T-helper 2 cell (primary cell): Measurements from ENCODE around the gene FRS2.
A peak's percentile ranks its signal among the peaks of the same experiment; 100 is the strongest.

ENCODE experiments used
- DNase-seq, 5 experiments: peaks; one replicate each; pipeline versions ENCODE4 v3.0.0 to v3.0.0-alpha.2; 2012 to 2022

Gene FRS2

GRCh38 chr12:69533844-69534243 lies 63.7 kb downstream of the FRS2 start:
- no peak for DNase-seq

GRCh38 chr12:69534389-69534822 lies 64.2 kb downstream of the FRS2 start:
- DNase-seq = peak in 1 of 5 experiments; percentile 95

- no peak for DNase-seq
These were observed 70.8 kb downstream of the FRS2 start for GRCh38 chr12:69540987-69541386.

GRCh38 chr12:69544087-69544486 lies 73.9 kb downstream of the FRS2 start:
- DNase-seq = no peak

GRCh38 chr12:69545081-69545480 lies 74.9 kb downstream of the FRS2 start:
- no peak for DNase-seq

GRCh38 chr12:69546693-69547438 lies 76.7 kb downstream of the FRS2 start:
- DNase-seq = peak in 1 of 5 experiments; percentile 79

GRCh38 chr12:69548687-69549086 lies 78.5 kb downstream of the FRS2 start:
- no peak for DNase-seq

GRCh38 chr12:69550569-69551350 lies 80.6 kb downstream of the FRS2 start:
- DNase-seq = no peak

GRCh38 chr12:69553628-69554248 lies 83.5 kb downstream of the FRS2 start:
- no peak for DNase-seq

- no peak for DNase-seq
These were observed 85.3 kb downstream of the FRS2 start for GRCh38 chr12:69555461-69555860.

GRCh38 chr12:69556383-69556782 lies 86.2 kb downstream of the FRS2 start:
- no peak for DNase-seq

- no peak for DNase-seq
These were observed 93.1 kb downstream of the FRS2 start for GRCh38 chr12:69563166-69563762.

- no peak for DNase-seq
These were observed 96.4 kb downstream of the FRS2 start for GRCh38 chr12:69566603-69567002.

GRCh38 chr12:69569236-69569635 lies 99.0 kb downstream of the FRS2 start:
- no peak for DNase-seq

- no peak for DNase-seq
These were observed 99.9 kb downstream of the FRS2 start for GRCh38 chr12:69570000-69570516.

GRCh38 chr12:69570545-69571399 lies 100.6 kb downstream of the FRS2 start:
- peak in 4 of 5 experiments; percentile 27 to 69 (median 44) for DNase-seq

- no peak for DNase-seq
These were observed 105.2 kb downstream of the FRS2 start for GRCh38 chr12:69575346-69575745.

- no peak for DNase-seq
These were observed 108.1 kb downstream of the FRS2 start for GRCh38 chr12:69578283-69578682.

- DNase-seq = peak in 1 of 5 experiments; percentile 46
These were observed 108.8 kb downstream of the FRS2 start for GRCh38 chr12:69579029-69579428.

GRCh38 chr12:69580074-69580473 lies 109.9 kb downstream of the FRS2 start:
- DNase-seq = peak in 1 of 5 experiments; percentile 45

GRCh38 chr12:69583203-69583602 lies 113.0 kb downstream of the FRS2 start:
- no peak for DNase-seq
